NCI-H2227 treated with DMSO at 0.1 percent for 48 hours (cell line): Measurements from ENCODE around the gene PSMD9.
"Not testable (repeated sequence)": the region's sequence is repeated elsewhere in the genome, so short reads cannot be mapped to it uniquely, and the experiment has no call there.

Source experiments
- DNase-seq: peaks from one replicate; lab custom pipeline; 2025; lab: John Stamatoyannopoulos, UW

Gene PSMD9

DNA sequence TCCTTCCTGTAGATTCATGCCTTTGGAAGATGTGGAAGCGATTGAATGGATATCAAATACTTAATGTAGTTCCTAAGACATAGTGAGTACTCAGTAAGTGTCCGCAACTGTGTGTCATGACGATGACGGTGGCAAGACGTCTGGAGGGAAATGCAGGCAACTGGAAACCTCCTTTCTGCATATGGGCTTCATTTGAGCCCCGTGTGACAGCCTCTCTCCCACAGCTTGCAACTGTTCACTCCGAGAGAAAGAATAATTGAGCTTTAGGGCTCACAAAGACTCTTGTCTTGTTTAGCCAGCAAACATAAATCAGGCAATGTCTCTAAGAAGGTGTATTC, 36.7 kb downstream of the PSMD9 start:
- DNase-seq: peak; percentile 26

DNA sequence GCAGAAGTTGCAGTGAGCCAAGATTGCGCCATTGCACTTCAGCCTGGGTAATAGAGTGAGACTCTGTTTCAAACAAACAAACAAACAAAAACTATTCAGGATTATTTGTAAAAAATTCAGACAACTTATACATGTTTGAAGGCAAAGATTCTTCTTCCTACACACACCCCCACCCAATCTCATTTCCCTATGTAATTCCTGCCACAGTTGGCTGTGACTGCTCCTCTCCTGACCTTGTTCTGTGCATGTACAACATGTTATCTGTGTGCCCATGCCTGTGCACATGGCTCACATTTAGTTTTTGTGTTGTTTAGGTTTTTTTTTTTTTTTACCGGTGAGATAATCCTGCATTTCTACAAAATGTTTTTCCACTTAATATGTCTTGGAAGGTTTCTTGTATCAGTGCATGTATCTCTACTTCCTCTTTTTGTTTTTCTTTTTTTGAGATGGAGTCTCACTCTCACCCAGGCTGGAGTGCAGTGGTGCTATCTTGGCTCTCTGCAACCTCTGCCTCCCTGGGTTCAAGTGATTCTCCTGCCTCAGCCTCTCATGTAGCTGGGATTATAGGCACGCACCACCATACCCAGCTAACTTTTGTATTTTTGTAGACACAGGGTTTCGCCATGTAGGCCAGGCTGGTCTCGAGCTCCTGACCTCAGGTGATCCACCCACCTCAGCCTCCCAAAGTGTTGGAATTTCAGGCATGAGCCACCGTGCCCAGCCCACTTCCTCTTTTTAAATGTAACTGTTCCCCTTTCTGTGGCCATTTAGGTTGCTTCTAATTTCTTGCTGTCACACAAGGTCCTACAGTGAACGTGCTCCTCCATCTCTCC, 38.5 kb downstream of the PSMD9 start:
- DNase-seq: no peak

DNA sequence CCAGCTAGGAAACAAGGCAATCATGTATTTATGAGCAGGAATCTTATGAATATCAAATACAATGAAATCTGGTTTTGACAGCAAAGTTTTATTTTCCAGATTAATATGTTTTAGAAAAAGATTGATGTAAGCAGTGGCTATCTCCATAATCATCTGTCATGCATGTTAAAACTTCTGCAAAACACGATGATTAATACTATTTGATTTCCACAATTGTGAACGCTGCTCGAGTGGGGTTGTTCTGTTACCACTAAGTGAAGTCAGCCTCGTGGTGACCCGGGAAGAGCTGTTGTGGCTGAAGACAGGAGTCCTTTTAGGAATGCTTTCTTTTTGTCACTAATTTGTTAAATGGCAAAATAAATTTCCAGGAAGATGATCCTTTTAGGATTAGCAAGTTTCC, 39.2 kb downstream of the PSMD9 start:
- DNase-seq: no peak

DNA sequence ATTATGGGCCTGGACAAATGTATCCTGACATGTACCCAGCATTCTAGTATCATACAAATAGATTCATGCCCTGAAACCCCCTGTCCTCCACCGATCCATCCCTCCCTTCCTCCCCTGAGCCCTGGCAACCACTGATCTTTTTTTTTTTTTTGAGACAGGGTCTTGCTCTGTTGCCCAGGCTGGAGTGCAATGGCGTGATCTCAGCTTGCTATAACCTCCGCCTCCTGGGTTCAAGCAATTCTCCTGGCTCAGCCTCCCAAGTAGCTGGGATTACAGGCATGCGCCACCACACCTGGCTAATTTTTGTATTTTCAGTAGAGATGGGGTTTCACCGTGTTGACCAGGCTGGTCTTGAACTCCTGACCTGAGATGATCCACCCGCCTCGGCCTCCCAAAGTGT, 41.0 kb downstream of the PSMD9 start:
- DNase-seq: not testable (repeated sequence)

DNA sequence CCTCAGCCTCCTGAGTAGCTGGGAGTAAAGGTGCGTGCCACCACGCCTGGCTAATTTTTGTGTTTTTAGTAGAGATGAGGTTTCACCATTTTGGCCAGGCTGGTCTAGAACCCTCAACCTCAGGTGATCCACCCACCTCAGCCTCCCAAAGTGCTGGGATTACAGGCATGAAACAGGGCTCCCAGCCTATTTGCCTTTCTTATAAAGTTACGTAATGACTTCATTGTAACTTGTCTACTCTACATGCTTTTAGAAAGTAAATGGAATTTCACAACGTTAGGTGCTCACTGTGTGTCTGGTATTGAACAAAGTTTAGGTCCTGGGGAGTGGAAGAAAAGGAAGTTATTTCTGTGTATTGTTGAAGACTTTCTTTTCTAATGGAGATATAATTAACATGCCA, 42.3 kb downstream of the PSMD9 start:
- no peak for DNase-seq

DNA sequence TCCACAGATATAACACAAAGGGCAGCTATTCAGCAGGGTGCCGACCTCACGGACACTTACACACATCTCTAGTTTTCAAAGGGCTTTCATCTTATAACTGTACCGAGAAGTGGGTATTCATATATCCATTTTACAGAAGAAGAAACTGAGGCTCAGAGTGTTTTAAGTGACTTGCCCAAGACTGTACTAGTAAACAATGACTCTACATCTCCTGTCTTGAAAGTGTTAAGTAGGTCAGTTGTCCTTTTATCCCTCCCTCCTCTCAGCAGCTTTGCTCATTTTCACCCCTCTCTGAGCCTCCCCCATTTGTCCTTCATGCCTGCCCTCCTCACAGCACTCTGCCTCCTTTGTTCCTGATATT, 43.6 kb downstream of the PSMD9 start:
- no peak for DNase-seq

DNA sequence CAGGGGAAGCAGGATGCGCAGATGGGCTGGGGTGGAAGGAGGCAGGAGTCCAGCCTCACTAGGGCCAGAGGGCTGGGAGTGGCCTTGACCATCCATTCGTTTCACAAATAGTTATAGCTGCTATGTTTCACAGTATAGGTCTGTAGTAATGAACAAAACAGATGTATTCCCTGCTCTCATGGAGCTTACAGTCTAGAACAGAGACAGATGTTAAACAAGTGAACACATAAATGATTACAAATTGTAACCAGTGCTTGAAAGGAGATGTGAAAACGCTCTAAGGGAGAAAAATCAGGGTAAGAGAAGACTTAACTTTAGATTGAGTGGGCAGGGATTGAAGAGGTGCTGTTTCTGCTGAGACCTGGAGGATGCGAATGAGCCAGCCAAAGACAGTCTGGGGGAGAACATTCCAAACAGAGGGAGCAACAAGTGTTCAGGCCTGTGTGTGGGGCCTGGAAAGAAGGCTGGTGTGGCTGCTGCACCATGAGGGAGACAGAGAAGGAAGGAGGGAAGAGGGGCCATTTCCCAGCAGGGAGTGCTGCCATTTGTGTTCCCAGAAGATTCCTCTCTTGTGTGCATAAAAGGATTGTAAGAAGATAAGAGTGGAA, 44.4 kb downstream of the PSMD9 start:
- no peak for DNase-seq

DNA sequence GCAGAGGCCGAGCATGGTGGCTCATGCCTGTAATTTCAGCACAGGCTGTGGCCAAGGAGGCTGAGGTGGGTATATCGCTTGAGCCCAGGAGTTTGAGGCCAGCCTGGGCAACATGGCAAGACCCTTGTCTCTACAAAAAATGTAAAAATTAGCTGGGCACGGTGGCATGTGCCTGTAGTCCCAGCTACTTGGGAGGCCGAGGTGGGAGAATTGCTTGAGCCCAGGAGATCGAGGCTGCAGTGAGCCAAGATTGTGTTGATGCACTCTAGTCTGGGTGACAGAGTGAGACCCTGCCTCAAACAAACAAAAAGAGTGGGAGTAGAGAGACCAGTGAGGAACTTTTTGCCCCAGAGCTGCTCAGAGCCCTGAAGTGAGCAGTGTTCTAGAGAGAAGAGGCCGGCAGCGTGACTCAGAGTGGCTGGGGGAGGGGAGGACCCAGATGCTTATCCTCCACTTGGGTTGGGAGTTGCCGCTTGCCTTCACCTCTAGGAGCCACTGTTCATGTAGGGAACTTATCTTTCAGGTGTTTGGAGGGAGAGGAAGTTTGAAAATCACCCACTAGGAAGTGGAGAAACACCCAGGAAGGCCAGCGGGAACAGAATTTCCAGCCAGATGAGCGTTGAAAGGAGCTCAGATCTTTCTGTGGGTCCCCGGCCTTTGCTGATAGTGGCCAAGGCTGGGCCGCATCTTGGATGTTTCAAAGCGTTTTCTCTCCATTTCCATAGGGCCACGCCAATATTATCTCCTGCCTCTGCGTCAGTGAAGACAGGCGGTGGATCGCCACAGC, 45.1 kb downstream of the PSMD9 start:
- no peak for DNase-seq

DNA sequence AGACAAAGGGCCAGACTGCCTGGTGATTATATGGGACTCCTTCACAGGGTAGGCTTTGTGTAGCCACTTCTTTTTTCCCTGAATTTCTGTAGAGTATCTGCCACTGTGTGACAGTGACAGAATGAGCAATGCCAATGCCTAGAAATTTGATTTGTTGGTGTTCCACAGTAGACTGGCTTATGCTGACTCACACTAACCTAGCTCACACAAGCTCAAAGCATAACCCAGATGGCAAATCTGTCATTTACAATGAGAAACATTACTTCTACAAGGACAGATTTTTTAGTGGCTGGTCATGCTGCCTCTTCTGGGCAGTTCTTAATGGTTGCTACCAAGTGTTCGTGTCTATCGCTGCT, 45.7 kb downstream of the PSMD9 start:
- DNase-seq: no peak

DNA sequence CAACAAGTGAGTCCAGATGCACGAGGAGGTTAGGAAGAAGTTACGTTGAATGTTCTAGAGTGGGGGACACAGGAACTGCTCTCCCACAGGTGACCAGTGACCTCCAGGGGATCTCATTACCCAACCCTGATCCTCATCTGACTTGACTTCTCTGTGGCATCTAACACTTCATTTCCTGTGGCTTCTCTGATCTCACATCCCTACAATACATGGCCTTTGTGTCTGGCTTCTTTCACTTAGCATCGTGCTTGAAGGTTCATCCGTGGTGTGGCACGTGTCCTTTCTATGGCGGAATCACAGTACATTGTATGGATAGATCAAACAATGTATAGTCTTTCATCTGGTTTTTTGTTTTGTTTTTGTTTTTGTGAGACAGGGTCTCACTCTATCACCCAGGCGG, 49.1 kb downstream of the PSMD9 start:
- no peak for DNase-seq

DNA sequence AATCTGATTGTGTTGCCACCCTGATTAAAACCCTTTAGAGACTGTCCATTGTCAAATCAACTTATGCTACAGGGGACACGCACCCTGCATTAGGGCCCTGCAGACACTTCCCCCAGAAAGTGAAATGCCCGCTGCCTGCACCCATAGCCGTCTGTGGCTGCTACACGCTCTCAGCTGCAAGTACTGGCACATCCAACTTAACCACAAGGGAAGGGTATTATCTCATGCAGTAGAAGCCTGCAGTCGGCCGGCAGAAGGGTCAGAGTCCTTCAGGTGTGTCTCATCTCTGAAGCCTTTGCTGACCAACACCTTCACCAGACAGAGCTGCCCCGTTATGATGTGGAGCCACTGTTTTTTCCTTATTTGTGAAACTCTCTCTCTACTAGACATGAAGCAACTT, 50.6 kb downstream of the PSMD9 start:
- no peak for DNase-seq

DNA sequence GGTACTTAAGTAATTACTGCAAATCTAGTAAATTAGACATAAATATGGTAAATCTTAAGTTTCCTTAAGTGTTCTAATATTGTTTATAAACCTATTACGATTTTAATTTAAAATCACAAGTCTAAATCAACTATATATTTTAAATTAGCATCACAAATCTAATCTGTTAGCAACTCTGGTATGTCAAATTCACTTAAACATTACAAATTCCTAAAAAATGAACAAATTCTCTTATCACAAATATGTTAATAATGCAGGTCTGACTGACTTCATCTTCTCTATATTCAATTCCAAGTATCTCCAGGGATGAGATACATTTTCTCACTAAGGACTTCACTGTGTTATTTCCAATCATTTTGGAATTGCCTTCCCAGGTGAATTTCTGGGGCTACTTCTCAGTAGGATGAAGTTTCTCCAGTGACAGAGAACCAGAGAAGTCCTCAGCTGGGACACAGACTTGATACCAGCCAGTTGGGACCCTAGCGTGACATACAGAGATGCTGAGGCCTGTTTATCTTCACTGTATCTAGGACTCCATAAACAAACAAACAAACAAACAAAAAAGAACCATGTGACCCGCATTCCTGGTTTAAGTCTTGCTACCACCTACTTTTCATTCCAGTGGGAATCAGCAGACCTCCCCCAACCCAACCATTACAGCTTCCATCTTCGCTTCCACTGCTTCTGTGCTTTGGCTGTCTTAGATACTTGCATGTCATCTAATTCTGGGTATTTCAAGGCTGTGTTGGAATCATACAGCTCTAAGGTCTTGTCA, 51.6 kb downstream of the PSMD9 start:
- DNase-seq: no peak

DNA sequence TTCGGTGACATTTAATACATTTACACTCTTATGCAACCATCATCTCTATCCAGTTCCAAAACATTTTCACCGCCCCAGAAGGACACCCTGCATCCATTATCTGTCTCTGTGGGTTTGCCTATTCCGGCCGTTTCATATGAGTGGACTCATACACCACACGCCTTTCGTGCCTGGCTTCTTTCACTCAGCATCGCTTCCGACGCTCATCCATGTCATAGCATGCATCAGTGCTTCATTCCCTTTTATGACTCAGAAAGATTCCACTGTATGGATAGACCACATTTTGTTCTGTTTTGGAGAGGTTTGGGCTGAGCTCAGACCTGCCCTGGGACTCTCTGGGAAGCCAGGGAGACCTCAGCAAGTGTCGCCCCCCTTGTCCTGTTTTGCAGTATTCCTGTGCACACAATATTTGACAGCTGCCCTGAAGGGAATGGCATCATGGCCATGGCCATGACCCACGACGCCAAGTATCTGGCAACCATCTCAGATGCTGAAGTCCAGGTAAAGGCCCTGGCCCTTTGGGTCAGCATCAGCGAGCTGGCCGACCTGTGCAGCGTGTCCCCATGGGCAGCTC, 53.6 kb downstream of the PSMD9 start:
- DNase-seq: no peak

DNA sequence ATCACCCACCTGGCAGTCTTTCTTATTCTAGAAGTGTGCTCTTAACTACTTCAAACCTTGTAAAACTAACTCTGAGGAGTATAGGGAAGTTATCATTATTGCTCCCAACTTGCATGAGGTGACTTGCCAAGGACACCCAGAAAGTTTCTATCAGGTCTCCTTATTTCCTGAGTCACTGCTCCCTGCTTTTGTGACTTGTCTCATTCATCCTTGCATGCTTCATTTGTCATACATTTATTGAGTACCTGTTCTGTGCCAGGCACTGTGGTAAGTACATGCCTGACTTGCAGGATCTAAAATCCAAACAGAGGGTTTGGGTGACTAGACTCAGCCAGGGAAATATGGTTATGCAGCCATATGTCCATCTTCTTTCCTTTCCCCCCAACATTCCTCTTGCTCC, 55.3 kb downstream of the PSMD9 start:
- no peak for DNase-seq

DNA sequence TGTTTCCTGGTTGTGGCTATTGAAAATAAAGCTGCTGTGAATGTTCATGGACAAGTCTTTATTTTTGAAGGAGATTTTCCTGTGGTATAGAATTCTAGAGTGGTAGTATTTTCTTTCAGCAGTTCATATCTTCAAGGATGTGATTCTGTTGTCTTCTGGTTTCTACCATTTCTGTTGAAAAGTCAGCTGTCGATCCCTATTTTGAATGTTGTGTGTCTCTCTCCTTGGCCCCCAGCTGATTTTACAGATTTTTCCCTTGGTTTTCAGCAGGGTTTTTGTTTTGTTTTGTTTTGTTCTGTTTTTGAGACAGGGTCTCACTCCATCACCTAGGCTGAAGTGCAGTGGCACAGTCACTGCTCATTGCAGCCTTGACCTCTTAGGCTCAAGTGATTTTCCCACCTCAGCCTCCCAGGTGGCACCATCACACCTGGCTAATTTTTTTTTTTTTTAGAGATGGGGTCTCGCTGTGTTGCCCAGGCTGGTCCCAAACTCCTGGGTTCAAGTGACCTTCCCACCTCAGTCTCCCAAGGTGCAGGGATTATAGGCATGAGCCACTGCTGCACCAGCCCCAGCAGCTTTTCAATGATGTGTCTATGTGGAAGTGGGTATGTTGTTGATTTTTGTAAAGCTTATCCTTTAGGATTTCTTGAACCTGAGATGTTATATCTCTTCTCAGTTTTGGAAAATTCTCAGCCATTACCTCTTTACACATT, 57.9 kb downstream of the PSMD9 start:
- DNase-seq: no peak

DNA sequence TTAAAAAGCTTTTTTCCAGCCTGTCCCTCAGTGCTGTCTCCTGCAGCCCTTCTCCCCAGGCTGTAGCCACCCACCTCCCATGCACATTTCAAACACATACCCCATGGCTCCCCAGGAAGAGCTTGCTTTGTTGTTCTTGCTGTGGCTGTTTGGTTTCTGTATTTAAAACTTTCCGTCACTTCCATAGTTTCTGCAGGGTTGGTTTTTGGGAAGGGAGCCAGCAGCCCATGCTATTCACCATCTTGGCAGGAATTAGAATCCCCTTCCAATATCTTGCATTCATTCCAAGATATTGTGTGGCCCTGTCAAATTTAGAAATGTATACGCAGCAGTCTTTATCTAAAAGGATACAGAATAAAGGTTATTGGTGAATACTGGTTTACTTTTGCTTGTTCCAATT, 59.4 kb downstream of the PSMD9 start:
- DNase-seq: no peak

DNA sequence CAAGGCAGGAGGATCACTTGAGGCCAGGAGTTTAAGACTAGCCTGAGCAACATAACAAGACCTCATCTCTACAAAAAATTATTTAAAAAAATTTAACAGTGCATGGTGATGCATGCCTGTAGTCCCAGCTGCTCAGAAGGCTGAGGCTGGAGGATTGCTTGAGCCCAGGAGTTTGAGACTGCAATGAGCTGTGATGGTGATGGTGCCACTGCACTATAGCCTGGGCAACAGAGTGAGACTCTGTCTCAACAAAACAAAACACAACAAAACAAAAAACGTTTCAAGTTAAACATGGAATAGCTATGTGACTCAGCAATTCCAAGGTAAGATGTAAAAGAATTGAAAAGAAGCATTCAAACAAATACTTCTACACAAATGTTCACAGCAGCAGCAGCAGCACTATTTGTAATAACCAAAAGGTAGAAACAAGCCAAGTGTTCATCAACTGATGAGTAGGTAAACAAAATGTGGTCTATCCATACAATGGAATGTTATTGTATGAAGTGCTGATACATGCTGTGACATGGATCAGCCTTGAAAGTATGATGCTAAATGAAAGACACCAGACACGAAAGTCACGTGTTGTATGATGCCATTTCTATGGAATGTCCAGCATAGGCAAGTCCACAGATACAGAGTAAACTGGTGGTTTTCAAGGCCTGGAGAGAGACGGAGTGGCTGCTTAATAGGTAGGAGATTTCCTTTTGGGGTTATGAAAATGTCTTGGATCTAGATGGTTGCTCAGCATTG, 61.2 kb downstream of the PSMD9 start:
- no peak for DNase-seq

DNA sequence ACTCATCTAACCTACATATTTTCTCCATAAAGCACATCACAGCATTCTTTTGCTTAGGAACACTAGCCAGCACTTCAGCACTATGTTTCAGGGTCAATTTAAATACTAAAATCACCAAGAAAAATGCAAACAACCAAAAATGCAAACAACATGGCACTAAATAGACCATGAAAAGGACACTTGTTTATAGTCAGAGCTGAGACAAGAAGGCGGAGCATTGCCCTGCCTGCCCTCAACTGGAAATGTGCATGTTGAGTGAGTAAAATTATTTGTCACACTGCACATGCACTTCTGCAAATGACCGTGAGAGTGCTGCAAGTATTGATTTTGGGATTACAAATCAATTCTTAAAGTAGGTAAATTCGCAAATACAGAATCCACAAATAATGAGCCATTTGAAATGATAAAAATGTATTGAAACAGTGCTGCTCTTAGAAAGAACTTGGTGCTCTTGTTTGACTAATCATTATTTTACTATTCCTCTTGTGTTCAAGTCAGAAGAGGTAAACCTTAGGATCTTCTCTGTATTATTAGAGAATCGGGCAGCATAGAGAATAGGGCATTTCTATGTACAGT, 64.6 kb downstream of the PSMD9 start:
- no peak for DNase-seq

DNA sequence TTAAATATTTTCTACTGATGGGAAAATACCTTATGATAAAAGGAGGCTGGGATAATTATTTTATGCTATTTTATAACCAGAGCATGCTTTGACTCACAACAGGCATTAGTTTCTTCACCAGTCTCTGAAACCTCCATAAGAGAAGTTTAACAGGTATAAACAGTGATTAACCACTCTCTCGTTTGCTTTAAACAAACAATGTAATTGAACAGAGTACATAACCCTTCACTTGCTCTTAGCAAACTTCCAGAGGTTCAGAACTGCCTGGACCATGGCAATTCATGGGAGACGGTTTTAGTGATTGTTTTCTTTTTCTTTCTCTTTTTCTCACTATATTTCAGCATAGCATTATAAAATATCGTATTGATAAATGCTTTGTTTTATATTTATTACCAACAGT, 65.1 kb downstream of the PSMD9 start:
- DNase-seq: no peak
